ENCODE results near the gene GSE1.

Gene GSE1

GRCh38 chr16:85651629-85652430 is 38.7 kb downstream of the GSE1 start (continued):
- TF ChIP-seq, protein P1, sequence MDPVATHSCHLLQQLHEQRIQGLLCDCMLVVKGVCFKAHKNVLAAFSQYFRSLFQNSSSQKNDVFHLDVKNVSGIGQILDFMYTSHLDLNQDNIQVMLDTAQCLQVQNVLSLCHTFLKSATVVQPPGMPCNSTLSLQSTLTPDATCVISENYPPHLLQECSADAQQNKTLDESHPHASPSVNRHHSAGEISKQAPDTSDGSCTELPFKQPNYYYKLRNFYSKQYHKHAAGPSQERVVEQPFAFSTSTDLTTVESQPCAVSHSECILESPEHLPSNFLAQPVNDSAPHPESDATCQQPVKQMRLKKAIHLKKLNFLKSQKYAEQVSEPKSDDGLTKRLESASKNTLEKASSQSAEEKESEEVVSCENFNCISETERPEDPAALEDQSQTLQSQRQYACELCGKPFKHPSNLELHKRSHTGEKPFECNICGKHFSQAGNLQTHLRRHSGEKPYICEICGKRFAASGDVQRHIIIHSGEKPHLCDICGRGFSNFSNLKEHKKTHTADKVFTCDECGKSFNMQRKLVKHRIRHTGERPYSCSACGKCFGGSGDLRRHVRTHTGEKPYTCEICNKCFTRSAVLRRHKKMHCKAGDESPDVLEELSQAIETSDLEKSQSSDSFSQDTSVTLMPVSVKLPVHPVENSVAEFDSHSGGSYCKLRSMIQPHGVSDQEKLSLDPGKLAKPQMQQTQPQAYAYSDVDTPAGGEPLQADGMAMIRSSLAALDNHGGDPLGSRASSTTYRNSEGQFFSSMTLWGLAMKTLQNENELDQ (tag by site-specific recombination; IDR thresholded peaks at IDR 0.05; ENCODE audit: low read depth) = no peak

- H3K9me3 ChIP-seq (ENCODE audit: control insufficient read depth, insufficient read depth, low read depth, low read length) = no peaks in the 10 kb centered on the region
- ChIA-PET POLR2A (no interaction called here), CTCF (no interaction called here)
- no peak overlapping the region for H3K27ac ChIP-seq (ENCODE audit: extremely low read depth, low read depth, low read length)
- peaks cover 0 to 83% of the 10 kb centered on the region in 2 experiments; a peak in 2 of 3 replicates for H3K36me3 ChIP-seq (ENCODE audit: control insufficient read depth in 2 of 2, insufficient read depth in 1 of 2, low read length in 2 of 2)
- no peak overlapping the region for H3K4me3 ChIP-seq (ENCODE audit: low read depth, low read length)
- H3K4me1 ChIP-seq (ENCODE audit: control insufficient read depth, insufficient read depth, low read length) = no peaks in the 10 kb centered on the region
- TF ChIP-seq ZNF2 (tag by site-specific recombination; IDR thresholded peaks at IDR 0.05) = 0 out of 2 replicates have a peak, but pooled peaks have one; percentile 30
- TF ChIP-seq ZBTB17 (tag by site-specific recombination; IDR thresholded peaks at IDR 0.05) = peak; percentile 33; the same call in 1 of the 2 replicates
- peak; percentile 78; the same call in 1 of the 2 replicates for TF ChIP-seq ZBTB7A (tag by site-specific recombination; IDR thresholded peaks at IDR 0.05; ENCODE audit: low read depth)
- TF ChIP-seq KLF8 (tag by site-specific recombination; IDR thresholded peaks at IDR 0.05) = peak; percentile 20; the same call in 1 of the 2 replicates
- TF ChIP-seq ZNF398 (tag by site-specific recombination; IDR thresholded peaks at IDR 0.05) = peak; percentile 37; the same call in 1 of the 2 replicates
- TF ChIP-seq ZBTB6 (tag by site-specific recombination; IDR thresholded peaks at IDR 0.05) = no peak
- TF ChIP-seq, protein P2, sequence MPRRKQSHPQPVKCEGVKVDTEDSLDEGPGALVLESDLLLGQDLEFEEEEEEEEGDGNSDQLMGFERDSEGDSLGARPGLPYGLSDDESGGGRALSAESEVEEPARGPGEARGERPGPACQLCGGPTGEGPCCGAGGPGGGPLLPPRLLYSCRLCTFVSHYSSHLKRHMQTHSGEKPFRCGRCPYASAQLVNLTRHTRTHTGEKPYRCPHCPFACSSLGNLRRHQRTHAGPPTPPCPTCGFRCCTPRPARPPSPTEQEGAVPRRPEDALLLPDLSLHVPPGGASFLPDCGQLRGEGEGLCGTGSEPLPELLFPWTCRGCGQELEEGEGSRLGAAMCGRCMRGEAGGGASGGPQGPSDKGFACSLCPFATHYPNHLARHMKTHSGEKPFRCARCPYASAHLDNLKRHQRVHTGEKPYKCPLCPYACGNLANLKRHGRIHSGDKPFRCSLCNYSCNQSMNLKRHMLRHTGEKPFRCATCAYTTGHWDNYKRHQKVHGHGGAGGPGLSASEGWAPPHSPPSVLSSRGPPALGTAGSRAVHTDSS (tag by site-specific recombination; IDR thresholded peaks at IDR 0.05) = no peak
- peak; percentile 83 for TF ChIP-seq ZNF600 (tag by site-specific recombination; IDR thresholded peaks at IDR 0.05)
- TF ChIP-seq WT1 (tag by site-specific recombination; IDR thresholded peaks at IDR 0.05) = 0 out of 2 replicates have a peak, but pooled peaks have one; percentile 38
- TF ChIP-seq IKZF3 (tag by site-specific recombination; IDR thresholded peaks at IDR 0.05) = 0 out of 2 replicates have a peak, but pooled peaks have one; percentile 20
- TF ChIP-seq, protein P1 (tag by site-specific recombination; IDR thresholded peaks at IDR 0.05; ENCODE audit: low read depth) = no peak
- TF ChIP-seq GLI2 (tag by site-specific recombination; IDR thresholded peaks at IDR 0.05; ENCODE audit: borderline replicate concordance, low read depth) = no peak
- TF ChIP-seq, protein P3, sequence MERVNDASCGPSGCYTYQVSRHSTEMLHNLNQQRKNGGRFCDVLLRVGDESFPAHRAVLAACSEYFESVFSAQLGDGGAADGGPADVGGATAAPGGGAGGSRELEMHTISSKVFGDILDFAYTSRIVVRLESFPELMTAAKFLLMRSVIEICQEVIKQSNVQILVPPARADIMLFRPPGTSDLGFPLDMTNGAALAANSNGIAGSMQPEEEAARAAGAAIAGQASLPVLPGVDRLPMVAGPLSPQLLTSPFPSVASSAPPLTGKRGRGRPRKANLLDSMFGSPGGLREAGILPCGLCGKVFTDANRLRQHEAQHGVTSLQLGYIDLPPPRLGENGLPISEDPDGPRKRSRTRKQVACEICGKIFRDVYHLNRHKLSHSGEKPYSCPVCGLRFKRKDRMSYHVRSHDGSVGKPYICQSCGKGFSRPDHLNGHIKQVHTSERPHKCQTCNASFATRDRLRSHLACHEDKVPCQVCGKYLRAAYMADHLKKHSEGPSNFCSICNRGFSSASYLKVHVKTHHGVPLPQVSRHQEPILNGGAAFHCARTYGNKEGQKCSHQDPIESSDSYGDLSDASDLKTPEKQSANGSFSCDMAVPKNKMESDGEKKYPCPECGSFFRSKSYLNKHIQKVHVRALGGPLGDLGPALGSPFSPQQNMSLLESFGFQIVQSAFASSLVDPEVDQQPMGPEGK (tag by site-specific recombination; IDR thresholded peaks at IDR 0.05) = peak; percentile 96
- no peak for TF ChIP-seq ZNF645 (tag by site-specific recombination; IDR thresholded peaks at IDR 0.05)
- TF ChIP-seq YY1 (tag by site-specific recombination; IDR thresholded peaks at IDR 0.05) = no peak
- peak; percentile 66 for TF ChIP-seq ZNF223 (tag by site-specific recombination; IDR thresholded peaks at IDR 0.05)
- no peak for TF ChIP-seq ZNF830 (tag by site-specific recombination; IDR thresholded peaks at IDR 0.05; ENCODE audit: low read depth)
- peak; percentile 45; the same call in 1 of the 2 replicates for TF ChIP-seq ZNF10 (tag by site-specific recombination; IDR thresholded peaks at IDR 0.05)
- TF ChIP-seq ZBTB48 (tag by site-specific recombination; IDR thresholded peaks at IDR 0.05) = no peak
- no peak for TF ChIP-seq ZNF239 (tag by site-specific recombination; IDR thresholded peaks at IDR 0.05)
Measured at GRCh38 chr16:85652431-85653221, 39.5 kb downstream of the GSE1 start.
